Gastrocnemius medialis (tissue), 4 donors: ENCODE data around the gene NUMB. TPM values are rescaled to one million over a fixed set of nuclear protein-coding genes. Genes with fewer than 3 reads are reported as not detected.

Experiments used
- ATAC-seq, 2 donors: fragments of 150-250 bp; one replicate each; pipeline ENCODE4 v1.9.1; 2016
- DNase-seq, 2 donors: peaks; one replicate each; pipeline ENCODE4 v3.0.0-alpha.2; 2019
- H3K27ac ChIP-seq, 4 donors: fragments of 200-600 bp; sonication (generic); 1 replicate in 1 of 4; 2 replicates in 3 of 4; pipeline ENCODE4 v1.5.1; 2016 to 2018; ENCODE audit warnings: mild to moderate bottlenecking in 2 of 4, moderate library complexity in 1 of 4
- H3K27me3 ChIP-seq, 3 donors: fragments of 200-600 bp; sonication (generic) in 2 of 3; 1 replicate in 1 of 3; 2 replicates in 2 of 3; pipeline versions ENCODE4 v1.5.1 to v1.6.0; 2016 to 2019; ENCODE audit warnings: mild to moderate bottlenecking in 1 of 3, moderate library complexity in 1 of 3
- H3K36me3 ChIP-seq, 2 donors: fragments of 200-600 bp; sonication (generic) in 1 of 2; one replicate each; pipeline ENCODE4 v1.5.1; 2017 to 2018
- H3K4me1 ChIP-seq, 2 donors: fragments of 200-600 bp; sonication (generic) in 1 of 2; one replicate each; pipeline ENCODE4 v1.5.1; 2016 to 2017; ENCODE audit warnings: mild to moderate bottlenecking in 2 of 2
- H3K4me3 ChIP-seq, 4 donors: fragments of 200-600 bp; sonication (generic) in 3 of 4; 1 replicate in 1 of 4; 2 replicates in 3 of 4; pipeline ENCODE4 v1.5.1; 2016 to 2019; ENCODE audit warnings: mild to moderate bottlenecking in 2 of 4
- H3K9me3 ChIP-seq, 3 donors: fragments of 200-600 bp; sonication (generic) in 2 of 3; 1 replicate in 1 of 3; 2 replicates in 2 of 3; pipeline ENCODE4 v1.5.1; 2016 to 2019
- POLR2A ChIP-seq, 2 donors: fragments of 450-650 bp; IDR thresholded peaks; one replicate each; pipeline ENCODE4 v1.6.1; 2017; ENCODE audit warnings: antibody characterized with exemption in 2 of 2, mild to moderate bottlenecking in 2 of 2, moderate library complexity in 2 of 2
- in situ Hi-C, 4 donors: fragments of 200-750 bp; cut with MboI; loops; one replicate each; pipeline versions ENCODE4 v1.15.0 to v1.8.0; 2017; ENCODE audit warnings: low sequenced_read_pairs in 4 of 4
- intact Hi-C: fragments of 100-400 bp; cut with DNase I; formaldehyde crosslinking; loops from one replicate; pipeline ENCODE4 v1.15.1; 2023; ENCODE audit warnings: low total_unique reads
- total RNA-seq, 4 donors: library from RNA; depleted of rRNA; stranded (reverse); fragments of >200 nt; gene quantifications; one replicate each; pipeline versions ENCODE4 v1.1.0 to v1.2.3, GENCODE V29; 2016
- TF ChIP-seq, protein P1 (sequence below), 5 experiments: fragments of 450-650 bp in 3 of 5; fragments of 200-600 bp in 2 of 5; sonication (generic) in 2 of 5; IDR thresholded peaks in 4 of 5; conservative IDR thresholded peaks in 1 of 5; 1 replicate in 4 of 5; 2 replicates in 1 of 5; pipeline ENCODE4 v1.5.1; 2016 to 2019; ENCODE audit warnings: antibody characterized with exemption in 5 of 5, mild to moderate bottlenecking in 3 of 5, moderate library complexity in 3 of 5

The NUMB gene
- total RNA-seq, 4 donors from 2014 or later: 14.3 to 29.8 (median 23.6) TPM

DNA sequence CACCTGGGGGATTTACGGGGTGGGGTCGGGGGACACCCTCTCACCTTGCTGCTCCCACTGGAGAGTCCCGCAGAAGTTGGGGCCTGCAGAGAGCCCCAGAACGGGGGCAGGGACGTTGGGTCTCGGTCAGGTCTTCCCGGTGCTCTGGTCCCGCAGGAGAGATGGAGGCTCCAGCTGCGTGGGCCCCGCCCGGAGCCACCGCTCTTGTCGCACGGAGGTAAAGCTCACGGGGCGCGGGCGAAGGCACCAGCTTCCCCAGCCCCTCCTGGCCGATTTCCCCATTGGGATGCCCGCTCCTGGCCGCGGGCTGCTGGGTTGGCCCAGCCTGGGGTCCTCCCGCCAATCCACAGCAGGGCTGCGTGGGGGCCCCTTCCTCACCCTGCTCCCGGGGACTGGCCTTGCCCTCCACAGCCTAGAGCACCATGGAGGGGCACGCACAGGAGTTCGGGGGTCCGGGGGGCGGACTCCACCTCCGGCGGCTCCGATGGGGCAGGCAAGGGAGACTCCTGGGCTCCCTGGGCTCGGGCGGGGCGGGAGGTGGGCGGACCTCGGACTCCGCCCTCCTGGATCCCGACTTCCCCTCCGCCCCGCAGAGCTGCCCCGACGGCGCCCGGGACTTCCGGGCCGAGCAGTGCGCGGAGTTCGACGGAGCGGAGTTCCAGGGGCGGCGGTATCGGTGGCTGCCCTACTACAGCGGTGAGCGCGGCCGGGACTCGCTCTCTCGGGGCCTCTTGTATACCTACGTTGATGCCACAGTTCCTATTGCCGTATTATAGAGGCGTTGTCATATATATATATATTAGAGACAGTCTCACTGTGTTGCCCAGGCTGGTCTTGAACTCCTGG lies 212.6 kb downstream of the NUMB start:
- Histone ChIP-seq H3K4me1 (peaks cover 0 to 5% of the 10 kb centered on the region in 2 donors), H3K9me3 (no peaks in the 10 kb centered on the region), H3K4me3 (peak overlapping the region; percentile 41 to 54 (median 52)), H3K27me3 (peaks cover 20 to 25% (median 23%) of the 10 kb centered on the region in 3 donors), H3K36me3 (no peaks in the 10 kb centered on the region), H3K27ac (no peak overlapping the region)
- TF ChIP-seq, protein P1, sequence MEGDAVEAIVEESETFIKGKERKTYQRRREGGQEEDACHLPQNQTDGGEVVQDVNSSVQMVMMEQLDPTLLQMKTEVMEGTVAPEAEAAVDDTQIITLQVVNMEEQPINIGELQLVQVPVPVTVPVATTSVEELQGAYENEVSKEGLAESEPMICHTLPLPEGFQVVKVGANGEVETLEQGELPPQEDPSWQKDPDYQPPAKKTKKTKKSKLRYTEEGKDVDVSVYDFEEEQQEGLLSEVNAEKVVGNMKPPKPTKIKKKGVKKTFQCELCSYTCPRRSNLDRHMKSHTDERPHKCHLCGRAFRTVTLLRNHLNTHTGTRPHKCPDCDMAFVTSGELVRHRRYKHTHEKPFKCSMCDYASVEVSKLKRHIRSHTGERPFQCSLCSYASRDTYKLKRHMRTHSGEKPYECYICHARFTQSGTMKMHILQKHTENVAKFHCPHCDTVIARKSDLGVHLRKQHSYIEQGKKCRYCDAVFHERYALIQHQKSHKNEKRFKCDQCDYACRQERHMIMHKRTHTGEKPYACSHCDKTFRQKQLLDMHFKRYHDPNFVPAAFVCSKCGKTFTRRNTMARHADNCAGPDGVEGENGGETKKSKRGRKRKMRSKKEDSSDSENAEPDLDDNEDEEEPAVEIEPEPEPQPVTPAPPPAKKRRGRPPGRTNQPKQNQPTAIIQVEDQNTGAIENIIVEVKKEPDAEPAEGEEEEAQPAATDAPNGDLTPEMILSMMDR (IDR thresholded peaks at IDR 0.05 in 4 of 5, conservative IDR thresholded peaks at IDR 0.05 in 1 of 5): no peak
- no peak for TF ChIP-seq POLR2A (IDR thresholded peaks at IDR 0.05)
- DNase-seq (no peak), ATAC-seq (peak in 1 of 2 donors; percentile 55)
- intact Hi-C loops: no loop called here
- in situ Hi-C loops: no loop called here

DNA sequence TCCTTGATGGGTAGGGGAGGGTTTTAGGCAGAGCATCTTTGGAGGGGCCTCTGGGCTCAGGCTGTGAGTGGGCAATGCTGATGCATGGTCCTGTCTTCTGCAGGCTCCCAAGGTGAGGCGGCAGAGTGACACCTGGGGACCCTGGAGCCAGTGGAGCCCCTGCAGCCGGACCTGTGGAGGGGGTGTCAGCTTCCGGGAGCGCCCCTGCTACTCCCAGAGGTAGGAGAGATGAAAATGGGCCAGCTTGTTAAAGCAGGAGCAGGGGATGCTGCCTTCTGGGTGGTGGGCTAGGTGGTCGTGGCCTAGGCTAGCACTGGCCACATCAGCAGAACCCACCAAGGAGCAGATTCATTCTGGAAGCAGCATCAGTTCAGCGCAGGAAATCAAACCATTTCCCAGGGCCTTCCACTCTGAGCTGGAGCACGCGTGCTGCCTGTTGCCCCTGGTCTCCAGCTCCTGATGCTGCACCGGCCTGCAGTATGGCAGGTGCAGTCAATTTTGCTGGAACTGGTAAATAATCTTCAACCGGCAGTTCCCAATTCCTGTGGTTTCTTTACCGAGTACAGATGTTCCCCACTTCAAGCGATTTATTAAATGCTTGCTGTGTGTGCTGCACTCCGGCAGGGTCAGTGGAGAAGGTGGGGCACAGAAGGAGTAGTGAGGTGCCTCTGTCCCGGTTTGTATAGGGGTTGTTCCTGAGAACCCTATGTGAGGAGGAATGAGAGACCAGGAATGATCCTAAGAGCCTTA lies 213.6 kb downstream of the NUMB start:
- Histone ChIP-seq H3K36me3 (no peaks in the 10 kb centered on the region), H3K27me3 (peaks cover 28 to 35% (median 29%) of the 10 kb centered on the region in 3 donors), H3K27ac (no peak overlapping the region), H3K4me3 (no peak overlapping the region), H3K4me1 (peaks cover 2 to 7% of the 10 kb centered on the region in 2 donors), H3K9me3 (no peaks in the 10 kb centered on the region)
- intact Hi-C loops (no loop called here), in situ Hi-C loops (no loop called here)
- no peak for DNase-seq
- ATAC-seq: no peak
- TF ChIP-seq, protein P1 (IDR thresholded peaks at IDR 0.05 in 4 of 5, conservative IDR thresholded peaks at IDR 0.05 in 1 of 5): no peak

DNA sequence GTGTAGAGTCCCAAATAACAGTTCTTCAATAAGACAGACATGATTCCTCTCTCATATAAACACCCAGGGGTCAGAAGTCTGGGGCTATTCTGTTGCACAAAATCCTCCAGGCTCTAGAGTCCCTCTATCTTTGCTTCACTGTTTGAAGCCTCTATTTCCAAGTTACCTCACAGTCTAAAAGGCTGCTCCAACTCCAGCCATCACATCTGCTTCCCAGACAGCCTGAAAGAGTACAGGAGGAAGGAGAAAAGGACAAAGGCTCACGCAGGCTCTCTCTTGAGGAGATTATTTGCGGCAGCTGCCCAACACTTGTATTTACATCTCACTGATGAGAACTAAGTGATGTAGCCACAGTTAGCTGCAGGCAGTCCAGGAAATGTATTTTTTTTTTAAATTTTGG lies 214.6 kb downstream of the NUMB start:
- H3K4me1 ChIP-seq: peaks cover 8 to 15% of the 10 kb centered on the region in 2 donors

DNA sequence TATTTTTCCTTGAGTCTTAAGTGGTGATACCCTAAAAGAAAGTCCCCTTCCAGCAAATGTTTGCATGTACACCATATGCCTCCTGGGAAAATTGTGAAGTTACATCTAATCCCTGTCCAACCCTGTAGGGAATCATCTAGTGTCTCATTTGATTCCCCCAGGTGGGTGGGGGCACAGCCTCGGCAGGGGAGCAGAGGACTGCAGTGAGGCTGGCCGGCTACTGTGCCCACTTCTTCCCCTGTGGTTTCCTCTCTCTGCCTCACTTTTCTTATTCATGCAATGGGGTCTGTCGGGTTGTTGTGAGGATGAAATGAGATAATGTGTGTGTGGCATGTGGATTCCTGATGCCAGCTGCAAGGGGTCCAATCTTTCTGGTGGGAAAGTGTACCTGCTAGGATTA lies 215.0 kb downstream of the NUMB start:
- TF ChIP-seq, protein P1 (IDR thresholded peaks at IDR 0.05 in 4 of 5, conservative IDR thresholded peaks at IDR 0.05 in 1 of 5): no peak
- TF ChIP-seq POLR2A (IDR thresholded peaks at IDR 0.05): no peak
- Histone ChIP-seq H3K27me3 (peaks cover 39 to 47% (median 41%) of the 10 kb centered on the region in 3 donors), H3K4me1 (peaks cover 8 to 16% of the 10 kb centered on the region in 2 donors), H3K9me3 (no peaks in the 10 kb centered on the region), H3K36me3 (no peaks in the 10 kb centered on the region), H3K4me3 (no peak overlapping the region), H3K27ac (no peak overlapping the region)
- no peak for ATAC-seq
- in situ Hi-C loops (no loop called here), intact Hi-C loops (no loop called here)
- no peak for DNase-seq

More for the DNA sequence above, 214.6 kb downstream of the NUMB start:
- Histone ChIP-seq H3K27ac (no peak overlapping the region), H3K9me3 (no peaks in the 10 kb centered on the region), H3K27me3 (peaks cover 35 to 43% (median 37%) of the 10 kb centered on the region in 3 donors), H3K36me3 (no peaks in the 10 kb centered on the region), H3K4me3 (no peak overlapping the region)
- DNase-seq (no peak), ATAC-seq (no peak)
- in situ Hi-C loops (no loop called here), intact Hi-C loops (no loop called here)
- TF ChIP-seq POLR2A (IDR thresholded peaks at IDR 0.05): no peak
- TF ChIP-seq, protein P1 (IDR thresholded peaks at IDR 0.05 in 4 of 5, conservative IDR thresholded peaks at IDR 0.05 in 1 of 5): no peak
